Liver (tissue), 9 donors: ENCODE measurements around the gene FAM9C. TPM values are rescaled to one million over a fixed set of nuclear protein-coding genes. Genes with fewer than 3 reads are reported as not detected.

Source experiments
- DNase-seq: peaks from one replicate; pipeline ENCODE4 v3.0.0-alpha.2; 2017; ENCODE audit warnings: low spot score
- H3K27ac ChIP-seq, 2 donors: one replicate each; pipeline ENCODE4 v1.7.0; 2013; ENCODE audit warnings: inconsistent platforms in 2 of 2, low read length in 2 of 2, control low read depth in 1 of 2, low read depth in 1 of 2, mild to moderate bottlenecking in 1 of 2
- H3K27me3 ChIP-seq, 4 donors: one replicate each; pipeline versions ENCODE4 v1.6.1 to v1.7.0; 2013; ENCODE audit warnings: low read length in 3 of 4, inconsistent platforms in 1 of 4, mild to moderate bottlenecking in 1 of 4, moderate library complexity in 1 of 4; ENCODE audit not compliant: control insufficient read depth in 4 of 4, insufficient read depth in 4 of 4
- H3K36me3 ChIP-seq, 4 donors: one replicate each; pipeline versions ENCODE4 v1.6.1 to v1.7.0; 2013; ENCODE audit warnings: low read length in 3 of 4, mild to moderate bottlenecking in 3 of 4, low read depth in 1 of 4, moderate library complexity in 1 of 4; ENCODE audit not compliant: control insufficient read depth in 4 of 4, insufficient read depth in 3 of 4
- H3K4me1 ChIP-seq, 4 donors: one replicate each; pipeline versions ENCODE4 v1.6.1 to v1.7.0; 2013; ENCODE audit warnings: low read length in 3 of 4, mild to moderate bottlenecking in 3 of 4, moderate library complexity in 1 of 4; ENCODE audit not compliant: control insufficient read depth in 4 of 4, insufficient read depth in 4 of 4
- H3K4me3 ChIP-seq, 3 donors: one replicate each; pipeline versions ENCODE4 v1.6.1 to v1.7.0; 2013; ENCODE audit warnings: low read length in 3 of 3, control low read depth in 1 of 3, low read depth in 1 of 3, mild to moderate bottlenecking in 1 of 3
- H3K9ac ChIP-seq, 2 donors: one replicate each; pipeline ENCODE4 v1.7.0; 2013; ENCODE audit warnings: low read length in 2 of 2, mild to moderate bottlenecking in 2 of 2, moderate library complexity in 2 of 2, control low read depth in 1 of 2, low read depth in 1 of 2
- H3K9me3 ChIP-seq, 4 donors: one replicate each; pipeline versions ENCODE4 v1.6.1 to v1.7.0; 2013; ENCODE audit warnings: low read length in 3 of 4; ENCODE audit not compliant: control insufficient read depth in 4 of 4
- ATF3 ChIP-seq: IDR thresholded peaks from 2 replicates; pipeline ENCODE4 v1.6.1; 2016; ENCODE audit warnings: antibody characterized with exemption
- CTCF ChIP-seq: fragments of 150-350 bp; IDR thresholded peaks from 2 replicates; pipeline ENCODE4 v1.5.1; 2017; ENCODE audit warnings: improper control_type of control experiment, low read depth, low read length; ENCODE audit not compliant: missing input control
- FOXA1 ChIP-seq: IDR thresholded peaks from 2 replicates; pipeline ENCODE4 v1.6.1; 2016; ENCODE audit warnings: antibody characterized with exemption
- GABPA ChIP-seq, 2 donors: IDR thresholded peaks in 1 of 2; conservative IDR thresholded peaks in 1 of 2; 2 replicates each; pipeline ENCODE4 v1.6.1; 2016; ENCODE audit warnings: antibody characterized with exemption in 2 of 2, mild to moderate bottlenecking in 1 of 2, moderate library complexity in 1 of 2
- HNF4A ChIP-seq, 2 donors: conservative IDR thresholded peaks; 2 replicates each; pipeline ENCODE4 v1.6.1; 2016; ENCODE audit warnings: antibody characterized with exemption in 2 of 2, mild to moderate bottlenecking in 2 of 2
- HNF4G ChIP-seq: IDR thresholded peaks from 2 replicates; pipeline ENCODE4 v1.6.1; 2016; ENCODE audit warnings: antibody characterized with exemption
- JUND ChIP-seq, 2 donors: IDR thresholded peaks; 2 replicates each; pipeline ENCODE4 v1.6.1; 2016; ENCODE audit warnings: antibody characterized with exemption in 2 of 2
- MAX ChIP-seq: IDR thresholded peaks from 2 replicates; pipeline ENCODE4 v1.6.1; 2016; ENCODE audit warnings: antibody characterized with exemption
- NR2F2 ChIP-seq: IDR thresholded peaks from 2 replicates; pipeline ENCODE4 v1.6.1; 2016; ENCODE audit warnings: antibody characterized with exemption
- RAD21 ChIP-seq, 2 donors: IDR thresholded peaks; 2 replicates each; pipeline ENCODE4 v1.6.1; 2016; ENCODE audit warnings: antibody characterized with exemption in 2 of 2, mild to moderate bottlenecking in 2 of 2
- SP1 ChIP-seq: IDR thresholded peaks from 2 replicates; pipeline ENCODE4 v1.6.1; 2018; ENCODE audit warnings: antibody characterized with exemption, mild to moderate bottlenecking
- TAF1 ChIP-seq: conservative IDR thresholded peaks from 2 replicates; pipeline ENCODE4 v1.6.1; 2016; ENCODE audit warnings: antibody characterized with exemption, mild to moderate bottlenecking
- ZBTB33 ChIP-seq: IDR thresholded peaks from 2 replicates; pipeline ENCODE4 v1.6.1; 2016; ENCODE audit warnings: antibody characterized with exemption
- WGBS: extraction: QIAGEN DNeasy Blood & Tissue Kit; methylation state at CpG from one replicate; pipeline ENCODE4 v1.1.7; 2013; 5-methylcytosine and 5-hydroxymethylcytosine counted together
- polyA plus RNA-seq, 2 donors: library from polyadenylated mRNA; stranded (reverse) in 1 of 2; unstranded in 1 of 2; fragments of 200-250 nt in 1 of 2; fragments of >200 nt in 1 of 2; fragmentation: Nextera tagmentation in 1 of 2; extraction: Ambion mirVana in 1 of 2; gene quantifications; one replicate each; pipeline versions ENCODE4 v1.2.1 to v1.2.3, GENCODE V29; 2013 to 2015
- total RNA-seq, 2 donors: library from RNA; depleted of rRNA; stranded (reverse); fragments of >200 nt; gene quantifications; one replicate each; pipeline ENCODE4 v1.2.3, GENCODE V29; 2014
- donor health status: healthy.
- donor health status: healthy.
- donor health status: healthy.
- donor health status: healthy.
- donor health status: healthy.

The FAM9C gene
- total and polyA plus RNA-seq, 4 donors: not detected

- 83% methylated on average over 3 of the region's 3 CpGs for WGBS
- no peak for DNase-seq
- Histone ChIP-seq H3K4me1 (no peaks in the 10 kb centered on the region), H3K9ac (no peak overlapping the region), H3K36me3 (no peaks in the 10 kb centered on the region), H3K27me3 (no peaks in the 10 kb centered on the region), H3K27ac (no peak overlapping the region), H3K9me3 (no peaks in the 10 kb centered on the region), H3K4me3 (no peak overlapping the region)
- no peak for TF ChIP-seq RAD21 (IDR thresholded peaks at IDR 0.05)
- no peak for TF ChIP-seq NR2F2
- TF ChIP-seq FOXA1: no peak
- TF ChIP-seq HNF4G: no peak
- TF ChIP-seq JUND (IDR thresholded peaks at IDR 0.05): no peak
- TF ChIP-seq HNF4A (conservative IDR thresholded peaks at IDR 0.05): no peak
- TF ChIP-seq CTCF: no peak
- no peak for TF ChIP-seq ZBTB33
- no peak for TF ChIP-seq ATF3
- TF ChIP-seq SP1: no peak
- TF ChIP-seq TAF1: no peak
- TF ChIP-seq GABPA (IDR thresholded peaks at IDR 0.05 in 1 of 2, conservative IDR thresholded peaks at IDR 0.05 in 1 of 2): no peak
Measured at GRCh38 chrX:13015536-13016236, 28.7 kb downstream of the FAM9C start.

GRCh38 chrX:13014111-13015096, 30.0 kb downstream of the FAM9C start:
- Histone ChIP-seq H3K9me3 (no peaks in the 10 kb centered on the region), H3K4me1 (no peaks in the 10 kb centered on the region), H3K4me3 (no peak overlapping the region), H3K36me3 (no peaks in the 10 kb centered on the region), H3K9ac (no peak overlapping the region), H3K27me3 (no peaks in the 10 kb centered on the region), H3K27ac (no peak overlapping the region)
- no peak for TF ChIP-seq MAX
- no peak for DNase-seq
- 61% methylated on average over 7 of the region's 7 CpGs for WGBS
